NCI-H1930 (cell line): ENCODE measurements around the gene OR5K3.

Experiments
- DNase-seq, 2 experiments: peaks; one replicate each; lab custom pipeline; 2025; lab: John Stamatoyannopoulos, UW

OR5K3 gene

DNA sequence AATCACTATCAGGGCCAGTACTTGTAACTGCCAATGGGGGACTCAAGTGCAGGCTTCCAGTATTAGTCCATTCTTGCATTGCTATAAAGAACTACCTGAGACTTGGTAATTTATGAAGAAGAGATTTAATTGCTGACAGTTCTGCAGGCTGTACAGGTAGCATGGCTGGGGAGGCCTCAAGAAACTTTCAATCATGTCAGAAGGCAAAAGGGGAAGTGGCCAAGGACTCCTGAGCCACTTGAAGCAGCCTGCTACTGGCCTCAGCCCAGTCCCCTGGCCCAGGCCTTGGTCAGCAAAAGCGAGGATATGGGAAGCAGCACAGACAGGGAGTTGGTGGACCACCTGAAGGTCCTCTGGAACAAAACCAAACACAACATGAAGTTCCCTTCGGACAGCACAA is 43.3 kb downstream of the OR5K3 start:
- no peak for DNase-seq

DNA sequence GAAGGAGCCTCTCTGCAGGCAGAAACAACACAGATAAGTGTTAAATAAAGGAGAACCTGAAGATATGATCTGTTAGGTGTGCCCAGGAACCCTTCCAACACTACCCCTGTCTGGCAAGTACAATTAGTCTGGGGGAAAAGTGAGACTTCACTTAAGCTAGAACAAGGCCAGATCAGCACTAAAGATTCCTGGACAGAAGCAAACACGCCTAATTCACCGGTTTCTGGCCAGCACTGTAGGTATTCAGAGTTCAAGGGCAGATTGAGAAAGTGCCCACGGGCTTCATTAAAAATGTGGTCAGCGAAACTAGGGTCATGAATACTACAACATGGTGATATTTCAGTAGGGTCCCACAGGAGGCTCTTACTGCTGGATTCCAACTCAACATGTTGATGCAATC is 43.9 kb downstream of the OR5K3 start:
- no peak for DNase-seq

DNA sequence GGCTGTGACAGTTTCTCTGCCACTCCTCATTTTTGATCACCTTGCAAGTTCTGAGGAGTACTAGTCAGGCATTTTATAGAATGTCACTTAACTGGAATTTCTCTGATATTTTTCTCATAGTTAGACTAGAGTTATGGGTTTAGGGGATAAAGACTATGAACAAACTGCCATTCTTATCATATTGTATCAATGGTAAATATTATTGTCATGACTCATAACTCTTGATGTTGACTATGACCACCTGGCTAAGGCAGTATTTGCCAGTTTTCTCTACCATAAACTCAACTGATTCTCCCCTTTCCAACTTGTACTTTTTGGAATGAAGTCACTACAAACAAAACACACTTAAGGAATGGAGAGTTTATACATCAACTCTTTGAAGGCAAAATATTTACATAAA is 49.8 kb downstream of the OR5K3 start:
- DNase-seq, result no peak
